NCI-H1048 (cell line): ENCODE results near the gene RNF146.
"Not testable (repeated sequence)": the region's sequence is repeated elsewhere in the genome, so short reads cannot be mapped to it uniquely, and the experiment has no call there.

Experiments
- DNase-seq: peaks from one replicate; lab custom pipeline; 2025; lab: John Stamatoyannopoulos, UW

Gene RNF146

GRCh38 chr6:127288705-127289104 lies 22.0 kb downstream of the RNF146 start:
- DNase-seq, result no peak

DNA sequence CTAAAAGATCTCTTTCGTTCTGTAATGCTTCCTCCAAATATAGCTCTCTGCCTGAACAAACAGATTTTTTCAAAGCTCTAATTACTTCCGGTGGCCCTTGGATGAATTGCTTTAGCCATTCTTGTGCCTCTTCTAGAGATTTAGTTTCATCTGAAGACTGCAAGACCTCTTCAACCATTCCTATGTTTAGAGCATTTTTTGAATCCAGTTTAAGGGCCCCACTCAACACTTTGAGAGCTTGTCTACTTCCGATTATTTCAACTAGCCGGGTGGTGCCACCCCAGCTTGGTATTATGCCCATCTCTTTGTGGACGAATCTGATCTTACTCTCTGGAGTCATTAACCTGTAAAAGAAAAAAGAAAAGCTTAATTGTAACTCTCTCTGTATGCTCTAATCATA lies 23.3 kb downstream of the RNF146 start:
- no peak for DNase-seq

DNA sequence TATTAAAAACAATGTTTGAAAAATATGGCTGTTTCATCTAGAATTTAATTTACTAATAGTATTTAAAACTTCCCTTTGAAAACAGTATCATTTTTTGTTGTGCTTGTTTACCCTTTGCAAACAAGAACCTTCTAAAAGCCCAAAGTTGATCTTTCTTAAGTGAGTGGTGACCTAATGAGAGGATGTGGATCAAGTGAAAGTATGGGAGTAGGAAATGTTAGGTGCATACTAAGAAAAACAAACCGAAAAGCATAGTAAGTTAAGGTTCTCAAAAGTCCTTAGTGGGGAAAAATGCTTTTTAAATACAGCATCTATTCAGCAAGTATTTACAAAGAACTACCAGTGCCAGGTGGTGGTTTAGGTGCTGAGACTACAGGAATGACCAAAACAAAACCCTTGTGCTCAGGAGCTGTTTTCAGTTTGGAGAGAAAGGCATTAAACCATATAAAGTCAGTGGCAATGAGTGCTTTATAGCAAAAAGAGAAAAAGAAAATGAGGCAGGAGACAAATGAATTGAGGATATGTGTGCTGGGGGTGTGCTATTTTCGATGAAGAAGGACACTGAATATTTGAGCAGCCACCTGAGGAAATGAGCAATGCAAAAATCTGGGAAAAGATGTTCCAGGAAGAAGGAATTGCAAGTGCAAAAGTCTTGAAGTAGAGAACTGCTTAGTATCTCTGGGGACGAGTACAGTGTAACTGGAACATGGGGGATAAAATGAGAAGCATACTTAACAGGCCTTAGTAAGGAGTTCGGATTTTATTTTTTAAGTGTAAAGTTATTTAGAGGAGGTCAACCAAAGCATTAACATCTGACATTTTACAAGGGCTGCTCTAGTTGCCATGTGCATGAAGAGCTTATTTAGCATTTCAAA lies 24.0 kb downstream of the RNF146 start:
- DNase-seq, result no peak

- no peak for DNase-seq
Observed at GRCh38 chr6:127291495-127291894, 24.8 kb downstream of the RNF146 start.

DNA sequence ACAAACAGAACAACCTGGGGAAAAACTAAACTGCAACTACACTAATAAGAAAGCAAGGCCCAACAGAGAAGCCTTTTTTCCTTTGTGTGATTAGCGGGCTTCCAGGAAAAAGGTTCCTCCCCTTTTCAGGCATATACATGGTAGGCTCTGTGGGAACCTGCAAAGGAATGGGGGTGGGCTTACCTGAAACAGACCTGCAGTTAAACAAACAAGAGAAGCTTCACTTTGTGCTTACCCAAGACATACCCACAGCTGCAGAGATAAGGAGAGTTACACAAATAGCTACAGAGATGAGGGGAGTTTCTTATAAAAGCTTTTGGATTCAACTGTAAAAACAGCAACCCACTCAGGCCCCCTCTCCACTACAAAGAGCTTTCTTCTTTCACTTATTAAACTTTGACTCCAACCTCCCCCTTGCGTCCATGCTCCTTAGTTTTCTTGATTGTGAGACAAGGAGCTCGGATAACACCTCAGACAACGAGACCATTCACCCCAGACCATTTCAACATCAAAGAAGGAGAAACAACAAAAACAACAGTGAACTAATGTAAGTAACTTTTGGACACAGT lies 30.9 kb downstream of the RNF146 start:
- DNase-seq, result no peak

- DNase-seq, result no peak
Observed at GRCh38 chr6:127298475-127298874, 31.8 kb downstream of the RNF146 start.

- DNase-seq, result no peak
Observed at GRCh38 chr6:127299522-127300240, 33.0 kb downstream of the RNF146 start.

GRCh38 chr6:127300411-127300810 lies 33.7 kb downstream of the RNF146 start:
- DNase-seq, result no peak

- no peak for DNase-seq
Observed at GRCh38 chr6:127301199-127301700, 34.6 kb downstream of the RNF146 start.

- DNase-seq, result peak; percentile 3
Observed at GRCh38 chr6:127302728-127303660, 36.3 kb downstream of the RNF146 start.

DNA sequence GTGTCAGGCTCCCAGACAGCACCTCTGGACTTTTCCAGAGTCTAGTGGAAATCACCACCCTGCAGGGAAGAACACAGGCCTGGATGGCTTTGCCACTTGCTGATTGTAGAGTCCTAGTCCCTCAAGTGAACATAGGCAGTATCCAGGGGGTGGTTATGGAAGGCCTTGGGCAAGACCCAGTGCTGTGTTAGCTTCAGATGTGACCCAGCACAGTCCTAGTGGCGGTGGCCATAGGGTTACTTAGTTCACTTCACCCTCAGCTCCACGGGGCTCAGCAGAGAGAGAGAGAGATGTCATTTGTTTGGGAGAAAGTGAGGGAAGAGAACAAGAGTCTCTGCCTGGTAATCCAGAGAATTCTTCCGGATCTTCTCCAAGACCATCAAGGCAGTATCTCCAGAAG lies 37.3 kb downstream of the RNF146 start:
- DNase-seq, result no peak

DNA sequence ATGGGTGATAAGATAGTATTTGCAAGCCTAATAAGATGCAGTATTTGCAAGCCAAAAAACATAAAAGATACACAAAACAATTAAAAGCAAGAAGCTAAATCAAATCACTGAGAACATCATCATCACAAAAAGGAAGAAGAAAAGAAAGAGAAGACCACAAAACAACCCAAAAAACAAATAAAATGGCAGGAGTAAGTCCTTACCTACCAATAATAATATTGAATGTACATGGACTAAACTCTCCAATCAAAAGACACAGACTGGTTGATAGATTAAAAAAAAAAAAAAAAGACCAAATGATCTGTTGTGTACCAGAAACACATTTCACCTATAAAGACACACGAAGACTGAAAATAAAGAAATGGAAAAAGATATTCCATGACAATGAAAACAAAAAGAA lies 39.1 kb downstream of the RNF146 start:
- DNase-seq, result no peak

- no peak for DNase-seq
Observed at GRCh38 chr6:127317388-127318128, 50.9 kb downstream of the RNF146 start.

DNA sequence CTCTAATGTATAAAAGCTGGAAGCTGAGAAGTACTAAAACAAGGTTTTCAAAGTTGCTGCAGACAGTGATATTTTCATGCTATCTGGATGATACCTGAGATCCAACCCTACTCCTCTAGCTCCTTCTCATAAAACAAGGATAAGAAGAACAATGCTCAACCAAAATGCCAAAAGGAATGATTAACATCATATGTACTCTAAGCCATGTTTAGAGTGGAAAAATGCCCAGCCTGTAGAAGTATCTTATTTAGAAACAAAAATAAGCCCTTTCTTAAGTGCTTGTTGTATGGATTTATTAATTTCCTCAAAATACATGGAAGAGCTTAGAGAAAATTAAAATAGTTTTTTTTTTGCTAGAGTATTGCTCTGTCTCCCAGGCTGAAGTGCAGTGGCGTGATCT lies 53.0 kb downstream of the RNF146 start:
- DNase-seq, result no peak

GRCh38 chr6:127328043-127328609 lies 61.5 kb downstream of the RNF146 start:
- no peak for DNase-seq

DNA sequence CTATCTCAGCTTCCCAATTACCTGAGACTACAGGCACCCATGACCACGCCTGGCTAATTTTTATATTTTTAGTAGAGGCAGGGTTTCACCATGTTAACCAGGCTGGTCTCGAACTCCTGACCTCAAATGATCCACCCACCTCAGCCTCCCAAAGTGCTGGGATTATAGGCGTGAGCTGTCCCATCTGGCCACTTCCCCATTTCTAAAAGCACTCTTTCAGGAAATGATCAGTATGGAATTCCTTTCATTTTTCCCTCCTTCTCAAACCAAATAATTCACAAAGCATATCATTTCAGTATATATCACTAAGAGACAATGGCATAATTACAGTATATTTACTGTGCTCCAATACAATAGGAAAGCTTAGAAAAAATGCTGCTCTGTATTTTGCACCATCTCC lies 64.6 kb downstream of the RNF146 start:
- DNase-seq, result not testable (repeated sequence)

GRCh38 chr6:127332383-127332961 lies 65.8 kb downstream of the RNF146 start:
- DNase-seq, result no peak
